Muscle layer of duodenum (tissue), 2 donors: ENCODE data around the gene RAB31.

ENCODE experiments used
- H3K27ac ChIP-seq: one replicate; pipeline ENCODE4 v1.7.0; 2013; ENCODE audit warnings: mild to moderate bottlenecking, low read length
- H3K27me3 ChIP-seq: one replicate; pipeline ENCODE4 v1.7.0; 2013; ENCODE audit warnings: low read depth, mild to moderate bottlenecking, control low read depth, low read length
- H3K36me3 ChIP-seq, 2 donors: one replicate each; pipeline ENCODE4 v1.7.0; 2013; ENCODE audit warnings: low read length in 2 of 2, control low read depth in 1 of 2, mild to moderate bottlenecking in 1 of 2; ENCODE audit not compliant: insufficient read depth in 2 of 2, control insufficient read depth in 1 of 2
- H3K4me1 ChIP-seq, 2 donors: one replicate each; pipeline ENCODE4 v1.7.0; 2013; ENCODE audit warnings: low read length in 2 of 2, mild to moderate bottlenecking in 2 of 2, control low read depth in 1 of 2, moderate library complexity in 1 of 2; ENCODE audit not compliant: insufficient read depth in 2 of 2, control insufficient read depth in 1 of 2
- H3K4me3 ChIP-seq, 2 donors: one replicate each; pipeline ENCODE4 v1.7.0; 2013; ENCODE audit warnings: low read length in 2 of 2, low read depth in 1 of 2, mild to moderate bottlenecking in 1 of 2
- H3K9me3 ChIP-seq, 2 donors: one replicate each; pipeline ENCODE4 v1.7.0; 2013; ENCODE audit warnings: low read length in 2 of 2, control low read depth in 1 of 2, mild to moderate bottlenecking in 1 of 2; ENCODE audit not compliant: control insufficient read depth in 1 of 2
- donor health status: healthy.

RAB31 gene

GRCh38 chr18:9681217-9681616, 26.9 kb upstream of the RAB31 start:
- Histone ChIP-seq H3K4me3 (no peak overlapping the region), H3K9me3 (no peaks in the 10 kb centered on the region), H3K27ac (no peak overlapping the region), H3K36me3 (peaks cover 0 to 4% of the 10 kb centered on the region in 2 donors), H3K4me1 (peaks cover 0 to 18% of the 10 kb centered on the region in 2 donors), H3K27me3 (no peaks in the 10 kb centered on the region)

GRCh38 chr18:9682572-9682971, 25.5 kb upstream of the RAB31 start:
- Histone ChIP-seq H3K4me1 (peaks cover 0 to 18% of the 10 kb centered on the region in 2 donors), H3K27ac (no peak overlapping the region), H3K9me3 (no peaks in the 10 kb centered on the region), H3K27me3 (no peaks in the 10 kb centered on the region), H3K4me3 (no peak overlapping the region), H3K36me3 (peaks cover 0 to 4% of the 10 kb centered on the region in 2 donors)

- Histone ChIP-seq H3K4me3 (no peak overlapping the region), H3K4me1 (peaks cover 0 to 18% of the 10 kb centered on the region in 2 donors), H3K9me3 (no peaks in the 10 kb centered on the region), H3K27me3 (no peaks in the 10 kb centered on the region), H3K27ac (no peak overlapping the region), H3K36me3 (peaks cover 0 to 4% of the 10 kb centered on the region in 2 donors)
These were observed 24.4 kb upstream of the RAB31 start for GRCh38 chr18:9683418-9684396.

GRCh38 chr18:9684881-9685614, 23.1 kb upstream of the RAB31 start:
- Histone ChIP-seq H3K9me3 (no peaks in the 10 kb centered on the region), H3K27ac (peak overlapping the region; percentile 42), H3K27me3 (no peaks in the 10 kb centered on the region), H3K4me1 (peaks cover 0 to 18% of the 10 kb centered on the region in 2 donors), H3K4me3 (no peak overlapping the region), H3K36me3 (peaks cover 0 to 4% of the 10 kb centered on the region in 2 donors)

GRCh38 chr18:9685615-9685890, 22.5 kb upstream of the RAB31 start:
- Histone ChIP-seq H3K9me3 (no peaks in the 10 kb centered on the region), H3K36me3 (peaks cover 0 to 4% of the 10 kb centered on the region in 2 donors), H3K4me1 (peaks cover 0 to 18% of the 10 kb centered on the region in 2 donors), H3K27me3 (no peaks in the 10 kb centered on the region), H3K4me3 (no peak overlapping the region), H3K27ac (no peak overlapping the region)

- Histone ChIP-seq H3K4me1 (peaks cover 0 to 18% of the 10 kb centered on the region in 2 donors), H3K36me3 (peaks cover 0 to 4% of the 10 kb centered on the region in 2 donors), H3K9me3 (no peaks in the 10 kb centered on the region), H3K4me3 (no peak overlapping the region), H3K27ac (no peak overlapping the region), H3K27me3 (no peaks in the 10 kb centered on the region)
These were observed 19.9 kb upstream of the RAB31 start for GRCh38 chr18:9688036-9688741.

- H3K27me3 ChIP-seq = no peaks in the 10 kb centered on the region
- H3K36me3 ChIP-seq = peaks cover 0 to 3% of the 10 kb centered on the region in 2 donors
- H3K4me1 ChIP-seq = peaks cover 0 to 10% of the 10 kb centered on the region in 2 donors
- H3K9me3 ChIP-seq = no peaks in the 10 kb centered on the region
- no peak overlapping the region for H3K4me3 ChIP-seq
- H3K27ac ChIP-seq = no peak overlapping the region
These were observed 18.8 kb upstream of the RAB31 start for GRCh38 chr18:9689253-9689652.

GRCh38 chr18:9690418-9691188, 17.5 kb upstream of the RAB31 start:
- H3K9me3 ChIP-seq = no peaks in the 10 kb centered on the region
- H3K27me3 ChIP-seq = no peaks in the 10 kb centered on the region
- no peaks in the 10 kb centered on the region for H3K36me3 ChIP-seq
- H3K4me3 ChIP-seq = no peak overlapping the region
- no peak overlapping the region for H3K27ac ChIP-seq
- H3K4me1 ChIP-seq = no peaks in the 10 kb centered on the region

- no peaks in the 10 kb centered on the region for H3K36me3 ChIP-seq
- no peaks in the 10 kb centered on the region for H3K9me3 ChIP-seq
- no peak overlapping the region for H3K4me3 ChIP-seq
- H3K27me3 ChIP-seq = no peaks in the 10 kb centered on the region
- no peak overlapping the region for H3K27ac ChIP-seq
- no peaks in the 10 kb centered on the region for H3K4me1 ChIP-seq
These were observed 16.9 kb upstream of the RAB31 start for GRCh38 chr18:9691235-9691634.

GRCh38 chr18:9694174-9694573, 13.9 kb upstream of the RAB31 start:
- no peaks in the 10 kb centered on the region for H3K27me3 ChIP-seq
- H3K4me3 ChIP-seq = no peak overlapping the region
- no peaks in the 10 kb centered on the region for H3K9me3 ChIP-seq
- no peaks in the 10 kb centered on the region for H3K36me3 ChIP-seq
- H3K4me1 ChIP-seq = no peaks in the 10 kb centered on the region
- H3K27ac ChIP-seq = no peak overlapping the region
